ENCODE results near the gene FAR2. TPM values are rescaled to one million over a fixed set of nuclear protein-coding genes. Genes with fewer than 3 reads are reported as not detected.

Gene FAR2
- total and polyA plus RNA-seq, 2 experiments from 2014 or later: 18.7 to 22.6 TPM

DNA sequence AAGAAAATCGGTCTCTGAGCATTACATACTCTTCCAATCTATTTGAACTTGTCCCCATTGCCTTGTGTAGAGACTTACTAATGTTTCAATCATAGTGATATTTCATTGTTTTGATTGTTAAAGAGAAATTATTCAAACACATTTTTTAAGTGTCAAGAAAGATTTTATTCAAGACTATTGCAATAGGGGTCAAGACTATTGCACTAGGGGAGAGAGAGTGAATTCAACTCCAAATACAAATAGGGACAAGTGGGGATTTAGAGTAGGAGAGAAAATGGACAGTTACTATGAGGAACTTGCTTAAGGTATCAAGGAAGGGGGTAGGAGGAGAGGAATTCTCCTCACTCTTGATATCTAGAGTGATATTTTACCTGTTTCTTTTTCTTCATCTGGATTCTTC lies 73.1 kb downstream of the FAR2 start (continued):
- TF ChIP-seq, protein P1, sequence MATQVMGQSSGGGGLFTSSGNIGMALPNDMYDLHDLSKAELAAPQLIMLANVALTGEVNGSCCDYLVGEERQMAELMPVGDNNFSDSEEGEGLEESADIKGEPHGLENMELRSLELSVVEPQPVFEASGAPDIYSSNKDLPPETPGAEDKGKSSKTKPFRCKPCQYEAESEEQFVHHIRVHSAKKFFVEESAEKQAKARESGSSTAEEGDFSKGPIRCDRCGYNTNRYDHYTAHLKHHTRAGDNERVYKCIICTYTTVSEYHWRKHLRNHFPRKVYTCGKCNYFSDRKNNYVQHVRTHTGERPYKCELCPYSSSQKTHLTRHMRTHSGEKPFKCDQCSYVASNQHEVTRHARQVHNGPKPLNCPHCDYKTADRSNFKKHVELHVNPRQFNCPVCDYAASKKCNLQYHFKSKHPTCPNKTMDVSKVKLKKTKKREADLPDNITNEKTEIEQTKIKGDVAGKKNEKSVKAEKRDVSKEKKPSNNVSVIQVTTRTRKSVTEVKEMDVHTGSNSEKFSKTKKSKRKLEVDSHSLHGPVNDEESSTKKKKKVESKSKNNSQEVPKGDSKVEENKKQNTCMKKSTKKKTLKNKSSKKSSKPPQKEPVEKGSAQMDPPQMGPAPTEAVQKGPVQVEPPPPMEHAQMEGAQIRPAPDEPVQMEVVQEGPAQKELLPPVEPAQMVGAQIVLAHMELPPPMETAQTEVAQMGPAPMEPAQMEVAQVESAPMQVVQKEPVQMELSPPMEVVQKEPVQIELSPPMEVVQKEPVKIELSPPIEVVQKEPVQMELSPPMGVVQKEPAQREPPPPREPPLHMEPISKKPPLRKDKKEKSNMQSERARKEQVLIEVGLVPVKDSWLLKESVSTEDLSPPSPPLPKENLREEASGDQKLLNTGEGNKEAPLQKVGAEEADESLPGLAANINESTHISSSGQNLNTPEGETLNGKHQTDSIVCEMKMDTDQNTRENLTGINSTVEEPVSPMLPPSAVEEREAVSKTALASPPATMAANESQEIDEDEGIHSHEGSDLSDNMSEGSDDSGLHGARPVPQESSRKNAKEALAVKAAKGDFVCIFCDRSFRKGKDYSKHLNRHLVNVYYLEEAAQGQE (IDR thresholded peaks at IDR 0.05; ENCODE audit: unreplicated experiment): no peak
- no peak for TF ChIP-seq ZNF331 (CRISPR knock-in tag; IDR thresholded peaks at IDR 0.05; ENCODE audit: low read depth)

DNA sequence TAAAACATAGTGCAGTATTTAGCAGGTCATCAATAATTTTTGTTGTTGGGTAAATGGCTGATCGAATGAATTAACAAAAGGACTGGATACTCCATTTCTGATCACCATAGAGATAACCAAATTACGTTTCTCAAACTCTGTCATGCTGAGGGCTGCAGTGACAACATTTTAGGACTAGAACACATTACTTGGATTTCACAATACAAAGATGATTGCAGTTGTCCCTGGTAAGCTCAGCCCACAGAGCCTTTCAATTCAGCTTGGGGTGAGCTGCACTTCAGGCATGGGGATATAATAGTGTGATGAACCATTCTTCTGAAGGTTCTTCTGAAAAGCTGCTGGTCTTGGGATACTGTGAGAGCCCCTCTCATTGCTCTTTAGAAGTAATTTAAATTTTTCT lies 74.3 kb downstream of the FAR2 start:
- no peak overlapping the region for H3K4me2 ChIP-seq
- 0 out of 3 replicates have a peak, but pooled peaks cover 2% of the 10 kb centered on the region for H3K9me3 Mint-ChIP-seq
- H3F3A ChIP-seq (replicated peaks; ENCODE audit: low read depth): no peaks in the 10 kb centered on the region
- no peak overlapping the region for H3K4me3 ChIP-seq
- peaks cover 32% of the 10 kb centered on the region for H3K4me1 Mint-ChIP-seq
- H3K9me2 ChIP-seq (ENCODE audit: insufficient read depth): no peaks in the 10 kb centered on the region
- ATAC-seq (no peak), DNase-seq (ENCODE audit: low spot score) (no peak)
- H3K4me1 ChIP-seq (ENCODE audit: insufficient read depth): peaks cover 32% of the 10 kb centered on the region
- TF ChIP-seq EZH2phosphoT487 (IDR thresholded peaks at IDR 0.05; ENCODE audit: unreplicated experiment): no peak
- TF ChIP-seq NANOG (IDR thresholded peaks at IDR 0.05; ENCODE audit: borderline replicate concordance): no peak
- TF ChIP-seq, protein P2, sequence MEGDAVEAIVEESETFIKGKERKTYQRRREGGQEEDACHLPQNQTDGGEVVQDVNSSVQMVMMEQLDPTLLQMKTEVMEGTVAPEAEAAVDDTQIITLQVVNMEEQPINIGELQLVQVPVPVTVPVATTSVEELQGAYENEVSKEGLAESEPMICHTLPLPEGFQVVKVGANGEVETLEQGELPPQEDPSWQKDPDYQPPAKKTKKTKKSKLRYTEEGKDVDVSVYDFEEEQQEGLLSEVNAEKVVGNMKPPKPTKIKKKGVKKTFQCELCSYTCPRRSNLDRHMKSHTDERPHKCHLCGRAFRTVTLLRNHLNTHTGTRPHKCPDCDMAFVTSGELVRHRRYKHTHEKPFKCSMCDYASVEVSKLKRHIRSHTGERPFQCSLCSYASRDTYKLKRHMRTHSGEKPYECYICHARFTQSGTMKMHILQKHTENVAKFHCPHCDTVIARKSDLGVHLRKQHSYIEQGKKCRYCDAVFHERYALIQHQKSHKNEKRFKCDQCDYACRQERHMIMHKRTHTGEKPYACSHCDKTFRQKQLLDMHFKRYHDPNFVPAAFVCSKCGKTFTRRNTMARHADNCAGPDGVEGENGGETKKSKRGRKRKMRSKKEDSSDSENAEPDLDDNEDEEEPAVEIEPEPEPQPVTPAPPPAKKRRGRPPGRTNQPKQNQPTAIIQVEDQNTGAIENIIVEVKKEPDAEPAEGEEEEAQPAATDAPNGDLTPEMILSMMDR (conservative IDR thresholded peaks at IDR 0.05; ENCODE audit: low read depth in 2 of 2): no peak
- TF ChIP-seq, protein P3, sequence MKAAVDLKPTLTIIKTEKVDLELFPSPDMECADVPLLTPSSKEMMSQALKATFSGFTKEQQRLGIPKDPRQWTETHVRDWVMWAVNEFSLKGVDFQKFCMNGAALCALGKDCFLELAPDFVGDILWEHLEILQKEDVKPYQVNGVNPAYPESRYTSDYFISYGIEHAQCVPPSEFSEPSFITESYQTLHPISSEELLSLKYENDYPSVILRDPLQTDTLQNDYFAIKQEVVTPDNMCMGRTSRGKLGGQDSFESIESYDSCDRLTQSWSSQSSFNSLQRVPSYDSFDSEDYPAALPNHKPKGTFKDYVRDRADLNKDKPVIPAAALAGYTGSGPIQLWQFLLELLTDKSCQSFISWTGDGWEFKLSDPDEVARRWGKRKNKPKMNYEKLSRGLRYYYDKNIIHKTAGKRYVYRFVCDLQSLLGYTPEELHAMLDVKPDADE (IDR thresholded peaks at IDR 0.05): no peak
- TF ChIP-seq POLR2AphosphoS5 (IDR thresholded peaks at IDR 0.05; ENCODE audit: low read depth): no peak
- TF ChIP-seq, protein P4, sequence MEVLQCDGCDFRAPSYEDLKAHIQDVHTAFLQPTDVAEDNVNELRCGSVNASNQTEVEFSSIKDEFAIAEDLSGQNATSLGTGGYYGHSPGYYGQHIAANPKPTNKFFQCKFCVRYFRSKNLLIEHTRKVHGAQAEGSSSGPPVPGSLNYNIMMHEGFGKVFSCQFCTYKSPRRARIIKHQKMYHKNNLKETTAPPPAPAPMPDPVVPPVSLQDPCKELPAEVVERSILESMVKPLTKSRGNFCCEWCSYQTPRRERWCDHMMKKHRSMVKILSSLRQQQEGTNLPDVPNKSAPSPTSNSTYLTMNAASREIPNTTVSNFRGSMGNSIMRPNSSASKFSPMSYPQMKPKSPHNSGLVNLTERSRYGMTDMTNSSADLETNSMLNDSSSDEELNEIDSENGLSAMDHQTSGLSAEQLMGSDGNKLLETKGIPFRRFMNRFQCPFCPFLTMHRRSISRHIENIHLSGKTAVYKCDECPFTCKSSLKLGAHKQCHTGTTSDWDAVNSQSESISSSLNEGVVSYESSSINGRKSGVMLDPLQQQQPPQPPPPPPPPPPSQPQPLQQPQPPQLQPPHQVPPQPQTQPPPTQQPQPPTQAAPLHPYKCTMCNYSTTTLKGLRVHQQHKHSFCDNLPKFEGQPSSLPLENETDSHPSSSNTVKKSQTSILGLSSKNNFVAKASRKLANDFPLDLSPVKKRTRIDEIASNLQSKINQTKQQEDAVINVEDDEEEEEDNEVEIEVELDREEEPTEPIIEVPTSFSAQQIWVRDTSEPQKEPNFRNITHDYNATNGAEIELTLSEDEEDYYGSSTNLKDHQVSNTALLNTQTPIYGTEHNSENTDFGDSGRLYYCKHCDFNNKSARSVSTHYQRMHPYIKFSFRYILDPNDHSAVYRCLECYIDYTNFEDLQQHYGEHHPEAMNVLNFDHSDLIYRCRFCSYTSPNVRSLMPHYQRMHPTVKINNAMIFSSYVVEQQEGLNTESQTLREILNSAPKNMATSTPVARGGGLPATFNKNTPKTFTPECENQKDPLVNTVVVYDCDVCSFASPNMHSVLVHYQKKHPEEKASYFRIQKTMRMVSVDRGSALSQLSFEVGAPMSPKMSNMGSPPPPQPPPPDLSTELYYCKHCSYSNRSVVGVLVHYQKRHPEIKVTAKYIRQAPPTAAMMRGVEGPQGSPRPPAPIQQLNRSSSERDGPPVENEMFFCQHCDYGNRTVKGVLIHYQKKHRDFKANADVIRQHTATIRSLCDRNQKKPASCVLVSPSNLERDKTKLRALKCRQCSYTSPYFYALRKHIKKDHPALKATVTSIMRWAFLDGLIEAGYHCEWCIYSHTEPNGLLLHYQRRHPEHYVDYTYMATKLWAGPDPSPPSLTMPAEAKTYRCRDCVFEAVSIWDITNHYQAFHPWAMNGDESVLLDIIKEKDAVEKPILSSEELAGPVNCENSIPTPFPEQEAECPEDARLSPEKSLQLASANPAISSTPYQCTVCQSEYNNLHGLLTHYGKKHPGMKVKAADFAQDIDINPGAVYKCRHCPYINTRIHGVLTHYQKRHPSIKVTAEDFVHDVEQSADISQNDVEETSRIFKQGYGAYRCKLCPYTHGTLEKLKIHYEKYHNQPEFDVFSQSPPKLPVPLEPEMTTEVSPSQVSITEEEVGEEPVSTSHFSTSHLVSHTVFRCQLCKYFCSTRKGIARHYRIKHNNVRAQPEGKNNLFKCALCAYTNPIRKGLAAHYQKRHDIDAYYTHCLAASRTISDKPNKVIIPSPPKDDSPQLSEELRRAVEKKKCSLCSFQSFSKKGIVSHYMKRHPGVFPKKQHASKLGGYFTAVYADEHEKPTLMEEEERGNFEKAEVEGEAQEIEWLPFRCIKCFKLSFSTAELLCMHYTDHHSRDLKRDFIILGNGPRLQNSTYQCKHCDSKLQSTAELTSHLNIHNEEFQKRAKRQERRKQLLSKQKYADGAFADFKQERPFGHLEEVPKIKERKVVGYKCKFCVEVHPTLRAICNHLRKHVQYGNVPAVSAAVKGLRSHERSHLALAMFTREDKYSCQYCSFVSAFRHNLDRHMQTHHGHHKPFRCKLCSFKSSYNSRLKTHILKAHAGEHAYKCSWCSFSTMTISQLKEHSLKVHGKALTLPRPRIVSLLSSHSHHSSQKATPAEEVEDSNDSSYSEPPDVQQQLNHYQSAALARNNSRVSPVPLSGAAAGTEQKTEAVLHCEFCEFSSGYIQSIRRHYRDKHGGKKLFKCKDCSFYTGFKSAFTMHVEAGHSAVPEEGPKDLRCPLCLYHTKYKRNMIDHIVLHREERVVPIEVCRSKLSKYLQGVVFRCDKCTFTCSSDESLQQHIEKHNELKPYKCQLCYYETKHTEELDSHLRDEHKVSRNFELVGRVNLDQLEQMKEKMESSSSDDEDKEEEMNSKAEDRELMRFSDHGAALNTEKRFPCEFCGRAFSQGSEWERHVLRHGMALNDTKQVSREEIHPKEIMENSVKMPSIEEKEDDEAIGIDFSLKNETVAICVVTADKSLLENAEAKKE (CRISPR knock-in tag; IDR thresholded peaks at IDR 0.05): no peak
- TF ChIP-seq ZNF331 (CRISPR knock-in tag; IDR thresholded peaks at IDR 0.05; ENCODE audit: low read depth): no peak
- TF ChIP-seq EZH2 (IDR thresholded peaks at IDR 0.05; ENCODE audit: low read depth, unreplicated experiment): no peak
- no peak for TF ChIP-seq JUNB (IDR thresholded peaks at IDR 0.05; ENCODE audit: unreplicated experiment)
- peaks cover 6% of the 10 kb centered on the region; the same call in 1 of the 3 replicates for H3K36me3 Mint-ChIP-seq (ENCODE audit: low read depth)
- no peaks in the 10 kb centered on the region for H3K79me2 ChIP-seq (replicated peaks; ENCODE audit: insufficient read depth)
- H3K4me3 Mint-ChIP-seq: no peak overlapping the region
- H3K27me3 Mint-ChIP-seq (ENCODE audit: insufficient read depth, low read depth, poor library complexity): no peaks in the 10 kb centered on the region
- H4K20me1 ChIP-seq (replicated peaks; ENCODE audit: insufficient read depth): no peaks in the 10 kb centered on the region
- H2AFZ ChIP-seq: no peak overlapping the region
- H3K27me3 ChIP-seq (ENCODE audit: insufficient read depth): no peaks in the 10 kb centered on the region
- no peaks in the 10 kb centered on the region for H3K36me3 ChIP-seq (ENCODE audit: insufficient read depth)
- no peak overlapping the region for H3K27ac Mint-ChIP-seq
- no peak overlapping the region for H3K27ac ChIP-seq (ENCODE audit: low read depth)

All from GM23338 (cell line).